Neural crest cell (in vitro differentiated cells): ENCODE results near the gene ATP5MK. TPM values are rescaled to one million over a fixed set of nuclear protein-coding genes. Genes with fewer than 3 reads are reported as not detected.

Experiments
- DNase-seq: peaks from one replicate; pipeline ENCODE4 v3.0.0; 2021; ENCODE audit warnings: low read depth, mixed read lengths, low spot score
- H3K27ac Mint-ChIP-seq: one replicate; pipeline ENCODE4 v1.8.0; 2021; ENCODE audit warnings: mild to moderate bottlenecking, mixed read lengths; ENCODE audit not compliant: unreplicated experiment
- H3K27me3 Mint-ChIP-seq: 2 replicates; pipeline ENCODE4 v1.8.0; 2021; ENCODE audit warnings: low read depth, mild to moderate bottlenecking, mixed read lengths
- H3K36me3 Mint-ChIP-seq: 2 replicates; pipeline ENCODE4 v1.8.0; 2021; ENCODE audit warnings: low read depth, mild to moderate bottlenecking, mixed read lengths
- H3K4me1 Mint-ChIP-seq: 2 replicates; pipeline ENCODE4 v1.8.0; 2021; ENCODE audit warnings: mixed read lengths
- H3K4me3 Mint-ChIP-seq: one replicate; pipeline ENCODE4 v1.8.0; 2021; ENCODE audit warnings: mild to moderate bottlenecking, mixed read lengths
- H3K9me3 Mint-ChIP-seq: 2 replicates; pipeline ENCODE4 v1.8.0; 2021; ENCODE audit warnings: mixed read lengths
- total RNA-seq: library from RNA; stranded (reverse); gene quantifications from 2 replicates; pipeline ENCODE4 v1.2.1, GENCODE V29; 2021
- TF ChIP-seq, protein P1 (sequence below): fragments of 200-600 bp; sonication (generic); conservative IDR thresholded peaks from 2 replicates; pipeline ENCODE4 v1.5.0; 2021; ENCODE audit warnings: antibody characterized with exemption, mild to moderate bottlenecking

The ATP5MK gene
- total RNA-seq, 1 donor from 2014 or later: 263 TPM

DNA sequence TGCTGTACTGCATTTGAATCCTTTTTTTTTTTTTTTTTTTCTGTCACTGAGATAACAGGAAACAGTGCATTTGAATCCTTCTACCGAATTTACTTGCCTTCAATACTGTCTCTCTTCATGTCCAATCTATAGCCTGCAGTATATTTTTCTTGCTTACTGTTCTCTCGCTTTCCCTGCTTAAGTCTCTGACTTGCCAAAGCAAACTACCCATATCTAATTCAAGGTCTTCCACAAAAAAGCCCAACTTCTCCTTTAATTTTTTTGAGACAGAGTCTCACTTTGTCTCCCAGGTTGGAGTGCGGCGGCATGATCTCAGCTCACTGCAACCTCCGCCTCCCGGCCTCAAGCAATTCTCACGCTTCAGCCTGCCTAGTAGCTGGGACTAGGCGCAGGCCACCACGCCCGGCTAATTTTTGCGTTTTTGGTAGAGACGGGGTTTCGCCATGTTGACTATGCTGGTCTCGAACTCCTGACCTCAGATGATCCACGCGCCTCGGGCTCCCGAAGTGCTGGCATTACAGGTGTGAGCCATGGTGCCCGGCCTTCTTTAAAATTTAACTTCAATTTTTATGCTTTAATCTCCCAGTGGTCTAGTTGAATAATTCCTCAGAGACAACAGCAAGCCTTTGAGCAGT lies 1.0 kb upstream of the ATP5MK start:
- H3K4me1 Mint-ChIP-seq: peaks cover 48% of the 10 kb centered on the region
- TF ChIP-seq, protein P1, sequence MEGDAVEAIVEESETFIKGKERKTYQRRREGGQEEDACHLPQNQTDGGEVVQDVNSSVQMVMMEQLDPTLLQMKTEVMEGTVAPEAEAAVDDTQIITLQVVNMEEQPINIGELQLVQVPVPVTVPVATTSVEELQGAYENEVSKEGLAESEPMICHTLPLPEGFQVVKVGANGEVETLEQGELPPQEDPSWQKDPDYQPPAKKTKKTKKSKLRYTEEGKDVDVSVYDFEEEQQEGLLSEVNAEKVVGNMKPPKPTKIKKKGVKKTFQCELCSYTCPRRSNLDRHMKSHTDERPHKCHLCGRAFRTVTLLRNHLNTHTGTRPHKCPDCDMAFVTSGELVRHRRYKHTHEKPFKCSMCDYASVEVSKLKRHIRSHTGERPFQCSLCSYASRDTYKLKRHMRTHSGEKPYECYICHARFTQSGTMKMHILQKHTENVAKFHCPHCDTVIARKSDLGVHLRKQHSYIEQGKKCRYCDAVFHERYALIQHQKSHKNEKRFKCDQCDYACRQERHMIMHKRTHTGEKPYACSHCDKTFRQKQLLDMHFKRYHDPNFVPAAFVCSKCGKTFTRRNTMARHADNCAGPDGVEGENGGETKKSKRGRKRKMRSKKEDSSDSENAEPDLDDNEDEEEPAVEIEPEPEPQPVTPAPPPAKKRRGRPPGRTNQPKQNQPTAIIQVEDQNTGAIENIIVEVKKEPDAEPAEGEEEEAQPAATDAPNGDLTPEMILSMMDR: no peak
- no peak for DNase-seq
- peak overlapping the region; percentile 99 for H3K27ac Mint-ChIP-seq
- no peaks in the 10 kb centered on the region for H3K9me3 Mint-ChIP-seq
- H3K36me3 Mint-ChIP-seq: peaks cover 6% of the 10 kb centered on the region
- no peaks in the 10 kb centered on the region for H3K27me3 Mint-ChIP-seq
- peak overlapping the region; percentile 100 for H3K4me3 Mint-ChIP-seq

DNA sequence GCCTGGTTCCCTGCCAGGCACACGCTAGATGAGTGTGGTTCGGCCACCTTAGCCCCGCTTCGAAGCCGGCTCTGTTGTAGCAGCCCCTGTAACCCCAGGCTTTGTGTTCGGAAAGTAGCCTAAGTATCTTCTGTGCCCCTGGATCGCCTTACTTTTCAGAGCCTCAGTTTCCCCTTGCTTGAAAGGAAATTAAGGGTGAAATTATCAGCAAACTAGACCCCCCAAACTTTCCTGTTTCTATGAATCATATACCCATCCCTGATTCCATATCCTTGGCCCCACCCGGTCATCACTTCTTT lies 463 bp upstream of the ATP5MK start:
- Mint-ChIP-seq H3K4me3 (peak overlapping the region; percentile 100), H3K27ac (peak overlapping the region; percentile 99), H3K36me3 (peaks cover 6% of the 10 kb centered on the region), H3K4me1 (peaks cover 48% of the 10 kb centered on the region), H3K27me3 (no peaks in the 10 kb centered on the region), H3K9me3 (no peaks in the 10 kb centered on the region)
- DNase-seq: no peak
- TF ChIP-seq, protein P1: no peak

DNA sequence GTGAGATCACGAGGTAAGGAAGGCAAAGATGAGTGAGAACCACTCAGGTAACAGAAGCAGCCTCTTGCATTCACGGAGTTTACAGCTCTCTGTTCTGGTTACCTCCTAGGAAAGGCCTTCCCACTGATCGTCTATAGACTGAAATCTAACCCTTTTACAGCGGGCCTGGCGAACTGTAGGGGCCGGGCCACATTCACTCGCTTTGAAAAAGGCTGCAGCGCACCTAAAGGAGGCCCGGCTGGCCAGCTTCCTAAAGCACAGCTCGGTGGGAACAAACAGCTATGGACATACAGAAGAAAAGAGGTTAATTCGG lies 565 bp downstream of the ATP5MK start:
- H3K9me3 Mint-ChIP-seq: no peaks in the 10 kb centered on the region
- DNase-seq: no peak
- H3K27ac Mint-ChIP-seq: peak overlapping the region; percentile 99
- peaks cover 6% of the 10 kb centered on the region for H3K36me3 Mint-ChIP-seq
- peaks cover 48% of the 10 kb centered on the region for H3K4me1 Mint-ChIP-seq
- no peaks in the 10 kb centered on the region for H3K27me3 Mint-ChIP-seq
- peak overlapping the region; percentile 100 for H3K4me3 Mint-ChIP-seq
- TF ChIP-seq, protein P1: no peak

DNA sequence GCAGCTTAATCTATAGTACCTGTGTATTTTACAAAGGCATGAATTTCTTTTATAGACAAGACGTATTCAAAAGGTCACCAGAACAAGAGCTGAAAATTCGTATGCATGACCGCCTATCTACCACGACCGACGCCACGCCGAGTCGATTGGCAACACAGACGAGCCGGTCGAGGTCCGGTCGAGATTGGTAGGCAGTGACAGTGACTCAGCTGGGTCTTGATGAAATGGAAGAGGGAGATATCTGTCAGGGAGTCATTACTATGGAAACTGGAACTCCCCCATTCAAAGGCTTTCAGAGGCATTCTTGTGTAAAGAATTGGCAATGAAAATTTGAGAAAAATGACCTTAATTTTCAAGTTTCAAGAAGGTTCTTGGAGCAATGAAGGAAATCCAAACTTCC lies 2.1 kb downstream of the ATP5MK start:
- peaks cover 48% of the 10 kb centered on the region for H3K4me1 Mint-ChIP-seq
- TF ChIP-seq, protein P1: no peak
- peaks cover 3% of the 10 kb centered on the region for H3K36me3 Mint-ChIP-seq
- no peaks in the 10 kb centered on the region for H3K9me3 Mint-ChIP-seq
- no peak for DNase-seq
- H3K4me3 Mint-ChIP-seq: peak overlapping the region; percentile 83
- H3K27ac Mint-ChIP-seq: no peak overlapping the region
- no peaks in the 10 kb centered on the region for H3K27me3 Mint-ChIP-seq

DNA sequence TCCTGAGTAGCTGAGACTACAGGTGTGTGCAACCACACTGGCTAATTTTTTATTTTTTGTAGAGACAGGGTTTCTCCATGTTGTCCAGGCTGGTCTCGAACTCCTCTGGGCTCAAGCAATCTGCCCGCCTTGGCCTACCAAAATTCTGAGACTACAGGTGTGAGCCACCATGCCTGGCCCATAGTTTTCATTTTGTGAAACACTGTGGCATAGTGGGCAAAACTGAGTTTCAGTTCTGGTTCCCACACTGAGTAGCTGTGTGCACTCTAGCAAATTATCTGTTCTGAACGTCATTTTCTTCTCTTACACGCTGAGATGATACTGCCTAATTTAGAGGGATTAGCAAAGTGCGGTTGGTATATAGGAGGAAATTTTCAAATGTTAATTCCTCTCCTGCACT lies 13.5 kb downstream of the ATP5MK start:
- Mint-ChIP-seq H3K27me3 (no peaks in the 10 kb centered on the region), H3K9me3 (no peaks in the 10 kb centered on the region), H3K27ac (no peak overlapping the region), H3K4me1 (no peaks in the 10 kb centered on the region), H3K36me3 (peaks cover 6% of the 10 kb centered on the region), H3K4me3 (no peak overlapping the region)
- no peak for DNase-seq
- TF ChIP-seq, protein P1: no peak

DNA sequence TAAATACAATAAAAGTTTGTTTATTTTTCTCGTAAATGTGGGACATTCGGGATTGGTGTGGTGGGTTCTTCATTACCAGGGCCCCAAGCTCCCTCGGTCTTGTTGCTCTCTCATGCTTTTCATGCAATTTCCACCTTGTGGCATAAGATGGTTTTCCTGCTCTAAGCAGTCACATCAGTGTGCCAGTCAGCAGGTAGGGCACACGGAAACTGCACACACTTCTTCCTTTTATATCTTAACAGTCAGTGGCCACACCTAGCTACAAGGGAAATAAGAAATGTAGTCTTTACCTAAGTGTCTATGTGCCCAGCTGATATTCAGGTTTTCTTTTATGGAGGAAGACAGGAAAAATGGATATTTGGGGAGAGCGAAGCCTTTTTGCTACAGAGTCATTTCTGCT lies 22.0 kb downstream of the ATP5MK start:
- peaks cover 4% of the 10 kb centered on the region for H3K4me1 Mint-ChIP-seq
- TF ChIP-seq, protein P1: no peak
- H3K4me3 Mint-ChIP-seq: no peak overlapping the region
- DNase-seq: no peak
- no peaks in the 10 kb centered on the region for H3K9me3 Mint-ChIP-seq
- no peaks in the 10 kb centered on the region for H3K27me3 Mint-ChIP-seq
- no peak overlapping the region for H3K27ac Mint-ChIP-seq
- H3K36me3 Mint-ChIP-seq: no peaks in the 10 kb centered on the region
